ENCODE measurements around the gene ANTXRL. TPM values are rescaled to one million over a fixed set of nuclear protein-coding genes. Genes with fewer than 3 reads are reported as not detected.

The ANTXRL gene
- total and polyA plus RNA-seq, 7 experiments from 2014 or later, result 0.97 TPM; not detected in 6

GRCh38 chr10:46250481-46250880 lies 36.3 kb upstream of the ANTXRL start:
- Histone ChIP-seq H3K4me3 (ENCODE audit: low read length) (no peak overlapping the region), H3K27me3 (ENCODE audit: control insufficient read depth in 2 of 2, insufficient read depth in 2 of 2, low read length in 2 of 2) (no peaks in the 10 kb centered on the region), H3K27ac (ENCODE audit: low read depth, low read length) (no peak overlapping the region), H3K4me1 (ENCODE audit: control insufficient read depth in 2 of 2, insufficient read depth in 2 of 2, low read length in 2 of 2) (no peaks in the 10 kb centered on the region), H3K9me3 (ENCODE audit: control insufficient read depth in 2 of 3, low read length in 3 of 3) (no peaks in the 10 kb centered on the region), H3K36me3 (ENCODE audit: control insufficient read depth in 2 of 3, insufficient read depth in 3 of 3, low read length in 3 of 3) (peaks cover 14 to 79% (median 20%) of the 10 kb centered on the region in 3 experiments)
- ChIA-PET POLR2A (no interaction called here), CTCF (no interaction called here)
- H3K36me3 Mint-ChIP-seq, result peaks cover 5 to 58% (median 9%) of the 10 kb centered on the region in 5 donors
- peaks cover 0 to 3% (median 0%) of the 10 kb centered on the region in 11 donors for H3K9me3 Mint-ChIP-seq
- peaks cover 2 to 21% (median 13%) of the 10 kb centered on the region in 7 donors for H3K4me1 Mint-ChIP-seq
- no peak for DNase-seq
- H3K27me3 Mint-ChIP-seq, result no peaks in the 10 kb centered on the region
- H3K27ac Mint-ChIP-seq, result peak overlapping the region in 1 of 9 donors; percentile 77
- ATAC-seq, result no peak
- no peak overlapping the region for H3K4me3 Mint-ChIP-seq
- intact Hi-C loops (cut with micrococcal nuclease), result loop anchor here in 1 of 2 donors (10.0 kb wide), 1 partner anchor 1016 kb away; no protein-coding TSS in a partner anchor

GRCh38 chr10:46250898-46251856 lies 35.6 kb upstream of the ANTXRL start:
- intact Hi-C loops (cut with micrococcal nuclease), result loop anchor here in 1 of 2 donors (10.0 kb wide), 1 partner anchor 1016 kb away; no protein-coding TSS in a partner anchor
- no peak for ATAC-seq
- Mint-ChIP-seq H3K27me3 (no peaks in the 10 kb centered on the region), H3K4me1 (peaks cover 4 to 23% (median 15%) of the 10 kb centered on the region in 7 donors), H3K4me3 (no peak overlapping the region), H3K36me3 (peaks cover 5 to 55% (median 7%) of the 10 kb centered on the region in 5 donors), H3K27ac (peak overlapping the region in 4 of 9 donors; percentile 49 to 54 (median 52)), H3K9me3 (peaks cover 0 to 3% (median 0%) of the 10 kb centered on the region in 11 donors)
- H3K36me3 ChIP-seq (ENCODE audit: control insufficient read depth in 2 of 3, insufficient read depth in 3 of 3, low read length in 3 of 3), result peaks cover 14 to 78% (median 20%) of the 10 kb centered on the region in 3 experiments
- CTCF ChIA-PET, result no interaction called here
- H3K27ac ChIP-seq (ENCODE audit: low read depth, low read length), result no peak overlapping the region
- H3K4me1 ChIP-seq (ENCODE audit: control insufficient read depth in 2 of 2, insufficient read depth in 2 of 2, low read length in 2 of 2), result no peaks in the 10 kb centered on the region
- no peak overlapping the region for H3K4me3 ChIP-seq (ENCODE audit: low read length)
- POLR2A ChIA-PET, result no interaction called here
- no peaks in the 10 kb centered on the region for H3K27me3 ChIP-seq (ENCODE audit: control insufficient read depth in 2 of 2, insufficient read depth in 2 of 2, low read length in 2 of 2)
- no peaks in the 10 kb centered on the region for H3K9me3 ChIP-seq (ENCODE audit: control insufficient read depth in 2 of 3, low read length in 3 of 3)
- peak in 1 of 9 donors; percentile 12 for DNase-seq

GRCh38 chr10:46251857-46252847 lies 34.6 kb upstream of the ANTXRL start:
- Histone ChIP-seq H3K27ac (ENCODE audit: low read depth, low read length) (no peak overlapping the region), H3K27me3 (ENCODE audit: control insufficient read depth in 2 of 2, insufficient read depth in 2 of 2, low read length in 2 of 2) (no peaks in the 10 kb centered on the region), H3K9me3 (ENCODE audit: control insufficient read depth in 2 of 3, low read length in 3 of 3) (no peaks in the 10 kb centered on the region), H3K4me1 (ENCODE audit: control insufficient read depth in 2 of 2, insufficient read depth in 2 of 2, low read length in 2 of 2) (no peaks in the 10 kb centered on the region), H3K4me3 (ENCODE audit: low read length) (no peak overlapping the region), H3K36me3 (ENCODE audit: control insufficient read depth in 2 of 3, insufficient read depth in 3 of 3, low read length in 3 of 3) (peaks cover 14 to 77% (median 20%) of the 10 kb centered on the region in 3 experiments)
- H3K36me3 Mint-ChIP-seq, result peaks cover 3 to 52% (median 6%) of the 10 kb centered on the region in 5 donors
- ATAC-seq (no peak), DNase-seq (peak in 2 of 9 donors; percentile 3 to 18)
- intact Hi-C loops (cut with micrococcal nuclease), result loop anchor here in 1 of 2 donors (10.0 kb wide), 1 partner anchor 1017 kb away; no protein-coding TSS in a partner anchor
- CTCF ChIA-PET, result no interaction called here
- H3K27me3 Mint-ChIP-seq, result no peaks in the 10 kb centered on the region
- peak overlapping the region in 1 of 9 donors; percentile 54 for H3K27ac Mint-ChIP-seq
- H3K4me3 Mint-ChIP-seq, result no peak overlapping the region
- peaks cover 4 to 26% (median 24%) of the 10 kb centered on the region in 7 donors for H3K4me1 Mint-ChIP-seq
- peaks cover 0 to 3% (median 0%) of the 10 kb centered on the region in 11 donors for H3K9me3 Mint-ChIP-seq
- POLR2A ChIA-PET, result interaction anchor here (0.8 kb wide), 1 partner anchor 11 kb away, joined by 3 read pairs; no protein-coding TSS in a partner anchor

GRCh38 chr10:46253076-46254006 lies 33.5 kb upstream of the ANTXRL start:
- Histone ChIP-seq H3K36me3 (ENCODE audit: control insufficient read depth in 2 of 3, insufficient read depth in 3 of 3, low read length in 3 of 3) (peaks cover 14 to 66% (median 20%) of the 10 kb centered on the region in 3 experiments), H3K4me1 (ENCODE audit: control insufficient read depth in 2 of 2, insufficient read depth in 2 of 2, low read length in 2 of 2) (no peaks in the 10 kb centered on the region), H3K27me3 (ENCODE audit: control insufficient read depth in 2 of 2, insufficient read depth in 2 of 2, low read length in 2 of 2) (no peaks in the 10 kb centered on the region), H3K9me3 (ENCODE audit: control insufficient read depth in 2 of 3, low read length in 3 of 3) (no peaks in the 10 kb centered on the region), H3K4me3 (ENCODE audit: low read length) (no peak overlapping the region), H3K27ac (ENCODE audit: low read depth, low read length) (no peak overlapping the region)
- Mint-ChIP-seq H3K4me3 (no peak overlapping the region), H3K36me3 (peaks cover 3 to 54% (median 7%) of the 10 kb centered on the region in 5 donors), H3K27me3 (no peaks in the 10 kb centered on the region), H3K9me3 (peaks cover 0 to 3% (median 0%) of the 10 kb centered on the region in 11 donors), H3K27ac (peak overlapping the region in 2 of 9 donors; percentile 54 to 82), H3K4me1 (peaks cover 7 to 35% (median 34%) of the 10 kb centered on the region in 7 donors)
- DNase-seq (no peak), ATAC-seq (no peak)
- ChIA-PET CTCF (no interaction called here), POLR2A (no interaction called here)
- intact Hi-C loops (cut with micrococcal nuclease), result loop anchor here in 1 of 2 donors (10.0 kb wide), 1 partner anchor 1019 kb away; no protein-coding TSS in a partner anchor

- peak overlapping the region in 3 of 9 donors; percentile 46 to 82 (median 54) for H3K27ac Mint-ChIP-seq
- CTCF ChIA-PET, result no interaction called here
- H3K36me3 ChIP-seq (ENCODE audit: control insufficient read depth in 2 of 3, insufficient read depth in 3 of 3, low read length in 3 of 3), result peaks cover 14 to 59% (median 20%) of the 10 kb centered on the region in 3 experiments
Measured at GRCh38 chr10:46254007-46254383, 32.8 kb upstream of the ANTXRL start.

More at GRCh38 chr10:46254007-46254383, 32.8 kb upstream of the ANTXRL start:
- Mint-ChIP-seq H3K4me1 (peaks cover 12 to 41% (median 40%) of the 10 kb centered on the region in 7 donors), H3K4me3 (no peak overlapping the region), H3K27me3 (no peaks in the 10 kb centered on the region), H3K36me3 (peaks cover 3 to 50% (median 8%) of the 10 kb centered on the region in 5 donors), H3K9me3 (peaks cover 0 to 3% (median 0%) of the 10 kb centered on the region in 11 donors)
- Histone ChIP-seq H3K4me3 (ENCODE audit: low read length) (no peak overlapping the region), H3K27ac (ENCODE audit: low read depth, low read length) (no peak overlapping the region), H3K27me3 (ENCODE audit: control insufficient read depth in 2 of 2, insufficient read depth in 2 of 2, low read length in 2 of 2) (no peaks in the 10 kb centered on the region), H3K4me1 (ENCODE audit: control insufficient read depth in 2 of 2, insufficient read depth in 2 of 2, low read length in 2 of 2) (no peaks in the 10 kb centered on the region), H3K9me3 (ENCODE audit: control insufficient read depth in 2 of 3, low read length in 3 of 3) (no peaks in the 10 kb centered on the region)
- ATAC-seq (no peak), DNase-seq (no peak)
- intact Hi-C loops (cut with micrococcal nuclease), result loop anchor here in 1 of 2 donors (10.0 kb wide), 1 partner anchor 1019 kb away; no protein-coding TSS in a partner anchor
- POLR2A ChIA-PET, result no interaction called here

Measured in naive thymus-derived CD4-positive, alpha-beta T cell (primary cell).